HL-60 (cell line): ENCODE measurements around the gene C5AR2.
"Not testable (repeated sequence)": the region's sequence is repeated elsewhere in the genome, so short reads cannot be mapped to it uniquely, and the experiment has no call there.

Experiments
- DNase-seq, 2 experiments: peaks; one replicate each; pipeline ENCODE4 v3.0.0-alpha.2; 2010 to 2020; ENCODE audit warnings: low read depth in 1 of 2, low spot score in 1 of 2
- H3K27ac ChIP-seq: fragments of 250-450 bp; sonication (Bioruptor Pico); replicated peaks from 2 replicates; pipeline ENCODE4 v1.5.1; 2020; ENCODE audit warnings: mild to moderate bottlenecking, moderate library complexity
- H3K27me3 ChIP-seq: fragments of 250-450 bp; sonication (Bioruptor Pico); 2 replicates; pipeline ENCODE4 v1.5.1; 2021; ENCODE audit warnings: mild to moderate bottlenecking, moderate library complexity; ENCODE audit not compliant: insufficient read depth, poor library complexity, severe bottlenecking
- H3K4me3 ChIP-seq: replicated peaks from 2 replicates; pipeline ENCODE4 v1.5.1; 2011; ENCODE audit warnings: mild to moderate bottlenecking, control low read depth, low read length; ENCODE audit not compliant: insufficient read depth
- GABPA ChIP-seq: IDR thresholded peaks from 2 replicates; pipeline ENCODE4 v1.6.1; 2012; ENCODE audit warnings: low read depth
- POLR2AphosphoS5 ChIP-seq: IDR thresholded peaks from 2 replicates; pipeline ENCODE4 v1.6.1; 2012; ENCODE audit warnings: low read depth
- SPI1 ChIP-seq: IDR thresholded peaks from 2 replicates; pipeline ENCODE4 v1.6.1; 2012; ENCODE audit warnings: low read depth, mild to moderate bottlenecking, borderline replicate concordance
- TF ChIP-seq, protein P1 (sequence below): IDR thresholded peaks from 2 replicates; pipeline ENCODE4 v1.6.1; 2012; ENCODE audit warnings: low read depth; ENCODE audit not compliant: insufficient replicate concordance
- TF ChIP-seq, protein P2 (sequence below): IDR thresholded peaks from one replicate; pipeline ENCODE4 v1.5.1; 2011; ENCODE audit warnings: low read length, control low read depth, inconsistent platforms; ENCODE audit not compliant: insufficient read depth

The C5AR2 gene

DNA sequence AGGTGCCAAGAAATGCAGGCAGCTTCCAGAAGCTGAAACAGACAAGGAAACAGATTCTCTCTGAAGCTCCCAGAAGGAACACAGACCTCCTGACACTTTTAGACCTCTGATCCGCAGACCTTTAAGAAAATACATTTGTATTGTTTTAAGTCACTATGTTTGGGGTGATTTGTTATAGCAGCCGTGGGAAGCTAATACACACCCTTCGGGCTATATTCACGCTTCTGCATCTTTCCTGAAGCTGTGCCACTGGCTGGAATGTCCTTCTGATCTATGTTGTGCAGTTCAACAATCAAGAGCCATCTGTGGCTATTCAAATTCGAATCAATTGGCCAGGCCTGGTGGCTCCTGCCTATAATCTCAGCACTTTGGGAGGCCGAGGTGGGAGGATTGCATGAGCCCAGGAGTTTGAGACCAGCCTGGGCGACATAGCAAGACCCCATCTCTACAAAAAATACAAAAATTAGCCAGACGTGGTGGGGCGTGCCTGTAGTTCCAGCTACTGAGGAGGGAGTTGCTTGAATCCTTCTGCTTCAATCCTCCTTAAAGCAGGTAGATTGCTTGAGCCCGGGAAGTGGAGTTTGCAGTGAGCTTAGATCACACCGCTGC, 11.3 kb downstream of the C5AR2 start:
- TF ChIP-seq, protein P1, sequence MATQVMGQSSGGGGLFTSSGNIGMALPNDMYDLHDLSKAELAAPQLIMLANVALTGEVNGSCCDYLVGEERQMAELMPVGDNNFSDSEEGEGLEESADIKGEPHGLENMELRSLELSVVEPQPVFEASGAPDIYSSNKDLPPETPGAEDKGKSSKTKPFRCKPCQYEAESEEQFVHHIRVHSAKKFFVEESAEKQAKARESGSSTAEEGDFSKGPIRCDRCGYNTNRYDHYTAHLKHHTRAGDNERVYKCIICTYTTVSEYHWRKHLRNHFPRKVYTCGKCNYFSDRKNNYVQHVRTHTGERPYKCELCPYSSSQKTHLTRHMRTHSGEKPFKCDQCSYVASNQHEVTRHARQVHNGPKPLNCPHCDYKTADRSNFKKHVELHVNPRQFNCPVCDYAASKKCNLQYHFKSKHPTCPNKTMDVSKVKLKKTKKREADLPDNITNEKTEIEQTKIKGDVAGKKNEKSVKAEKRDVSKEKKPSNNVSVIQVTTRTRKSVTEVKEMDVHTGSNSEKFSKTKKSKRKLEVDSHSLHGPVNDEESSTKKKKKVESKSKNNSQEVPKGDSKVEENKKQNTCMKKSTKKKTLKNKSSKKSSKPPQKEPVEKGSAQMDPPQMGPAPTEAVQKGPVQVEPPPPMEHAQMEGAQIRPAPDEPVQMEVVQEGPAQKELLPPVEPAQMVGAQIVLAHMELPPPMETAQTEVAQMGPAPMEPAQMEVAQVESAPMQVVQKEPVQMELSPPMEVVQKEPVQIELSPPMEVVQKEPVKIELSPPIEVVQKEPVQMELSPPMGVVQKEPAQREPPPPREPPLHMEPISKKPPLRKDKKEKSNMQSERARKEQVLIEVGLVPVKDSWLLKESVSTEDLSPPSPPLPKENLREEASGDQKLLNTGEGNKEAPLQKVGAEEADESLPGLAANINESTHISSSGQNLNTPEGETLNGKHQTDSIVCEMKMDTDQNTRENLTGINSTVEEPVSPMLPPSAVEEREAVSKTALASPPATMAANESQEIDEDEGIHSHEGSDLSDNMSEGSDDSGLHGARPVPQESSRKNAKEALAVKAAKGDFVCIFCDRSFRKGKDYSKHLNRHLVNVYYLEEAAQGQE = no peak
- TF ChIP-seq SPI1 = no peak
- no peak for TF ChIP-seq GABPA
- no peak for TF ChIP-seq POLR2AphosphoS5
- TF ChIP-seq, protein P2, sequence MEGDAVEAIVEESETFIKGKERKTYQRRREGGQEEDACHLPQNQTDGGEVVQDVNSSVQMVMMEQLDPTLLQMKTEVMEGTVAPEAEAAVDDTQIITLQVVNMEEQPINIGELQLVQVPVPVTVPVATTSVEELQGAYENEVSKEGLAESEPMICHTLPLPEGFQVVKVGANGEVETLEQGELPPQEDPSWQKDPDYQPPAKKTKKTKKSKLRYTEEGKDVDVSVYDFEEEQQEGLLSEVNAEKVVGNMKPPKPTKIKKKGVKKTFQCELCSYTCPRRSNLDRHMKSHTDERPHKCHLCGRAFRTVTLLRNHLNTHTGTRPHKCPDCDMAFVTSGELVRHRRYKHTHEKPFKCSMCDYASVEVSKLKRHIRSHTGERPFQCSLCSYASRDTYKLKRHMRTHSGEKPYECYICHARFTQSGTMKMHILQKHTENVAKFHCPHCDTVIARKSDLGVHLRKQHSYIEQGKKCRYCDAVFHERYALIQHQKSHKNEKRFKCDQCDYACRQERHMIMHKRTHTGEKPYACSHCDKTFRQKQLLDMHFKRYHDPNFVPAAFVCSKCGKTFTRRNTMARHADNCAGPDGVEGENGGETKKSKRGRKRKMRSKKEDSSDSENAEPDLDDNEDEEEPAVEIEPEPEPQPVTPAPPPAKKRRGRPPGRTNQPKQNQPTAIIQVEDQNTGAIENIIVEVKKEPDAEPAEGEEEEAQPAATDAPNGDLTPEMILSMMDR = no peak
- no peaks in the 10 kb centered on the region for H3K27me3 ChIP-seq
- H3K4me3 ChIP-seq = no peak overlapping the region
- no peak overlapping the region for H3K27ac ChIP-seq
- DNase-seq = no peak

DNA sequence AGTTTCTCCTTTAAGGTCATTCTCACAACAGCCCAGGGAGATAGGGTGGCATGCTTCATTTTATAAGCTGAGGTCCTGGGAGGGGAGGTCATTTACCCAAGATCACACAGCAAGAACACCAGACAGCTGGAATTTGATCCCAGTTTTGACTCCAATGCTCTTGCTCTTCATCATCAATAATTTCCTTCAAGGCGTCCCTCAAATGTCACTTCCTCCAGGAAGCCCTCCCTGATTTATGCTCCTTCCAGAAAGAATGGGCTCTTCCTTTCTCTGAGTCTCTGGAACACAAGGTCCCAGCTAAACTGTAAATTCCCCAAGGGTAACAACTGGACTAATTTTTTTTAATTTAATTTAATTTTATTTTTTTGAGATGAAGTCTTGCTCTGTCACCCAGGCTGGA, 12.4 kb downstream of the C5AR2 start:
- H3K27ac ChIP-seq = no peak overlapping the region
- H3K27me3 ChIP-seq = no peaks in the 10 kb centered on the region
- TF ChIP-seq, protein P2 = no peak
- TF ChIP-seq GABPA = no peak
- no peak for TF ChIP-seq POLR2AphosphoS5
- TF ChIP-seq, protein P1 = no peak
- no peak for TF ChIP-seq SPI1
- DNase-seq = no peak
- no peak overlapping the region for H3K4me3 ChIP-seq

- H3K27me3 ChIP-seq, H3K4me3 ChIP-seq, DNase-seq, H3K27ac ChIP-seq: not testable (repeated sequence)
Measured at GRCh38 chr19:47346024-47346423, 14.0 kb downstream of the C5AR2 start.

DNA sequence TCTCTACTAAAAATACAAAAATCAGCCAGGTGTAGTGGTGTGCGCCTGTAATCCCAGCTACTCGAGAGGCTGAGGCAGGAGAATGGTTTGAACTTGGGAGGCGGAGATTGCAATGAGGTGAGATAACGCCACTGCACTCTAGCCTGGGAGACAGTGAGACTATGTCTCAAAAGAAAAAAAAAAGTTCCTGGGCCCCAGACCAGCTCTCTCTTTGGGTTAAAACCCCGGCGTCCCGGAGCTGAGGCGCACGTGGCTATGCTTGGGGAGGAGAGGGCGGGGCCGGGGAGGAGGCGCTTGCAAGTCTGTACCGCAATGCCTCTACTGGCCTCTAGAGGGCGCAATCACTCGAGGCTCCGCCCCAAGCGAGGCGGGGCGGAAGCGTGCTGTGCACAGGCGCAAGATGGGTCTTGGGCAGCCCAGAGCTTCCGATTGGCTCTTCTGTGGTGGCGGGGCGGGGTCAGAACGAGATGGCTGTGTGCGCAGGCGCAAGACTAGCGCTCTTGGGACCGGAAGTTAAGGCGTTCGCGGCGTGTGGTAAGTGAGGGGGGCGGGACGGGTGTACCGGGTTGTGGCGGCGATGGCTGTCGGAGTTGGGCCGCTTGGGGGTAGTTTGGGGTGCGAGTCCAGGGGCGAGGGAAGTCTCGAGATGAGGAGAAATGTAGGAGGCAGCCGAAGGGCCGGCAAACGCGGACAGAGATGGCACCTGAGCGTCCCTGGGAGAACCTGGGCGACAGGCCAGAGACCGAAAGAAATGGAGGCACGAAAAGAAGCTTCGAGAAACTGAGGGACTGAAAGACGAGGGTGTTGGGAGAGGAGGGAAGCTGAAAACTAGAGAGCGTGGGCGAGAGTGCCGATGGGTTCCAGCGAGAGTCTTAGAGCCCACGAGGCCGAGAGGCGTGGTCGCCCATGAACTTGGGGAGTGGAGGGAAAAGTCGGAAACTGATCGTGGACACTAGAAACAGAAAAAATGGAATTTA, 17.1 kb downstream of the C5AR2 start, which contains the start of gene DHX34:
Gene DHX34, plus strand, starts transcription at position 497 of the 977 bp plus-strand sequence. CDS start 3,716 bp downstream, outside the sequence.
- Histone ChIP-seq H3K4me3 (peak within 1 kb of the TSS; percentile 83), H3K27ac (peak within 1 kb of the TSS; percentile 74), H3K27me3 (no peaks in the 10 kb centered on the region)
- DNase-seq = peak; percentile 99
- TF ChIP-seq, protein P1 = no peak
- peak; percentile 90 for TF ChIP-seq POLR2AphosphoS5
- 0 out of 2 replicates have a peak, but pooled peaks have one; percentile 43 for TF ChIP-seq GABPA
- TF ChIP-seq, protein P2 = peak; percentile 92
- no peak; the same call in 1 of the 2 replicates for TF ChIP-seq SPI1
